ENCODE results near the gene ARHGEF37. TPM values are rescaled to one million over a fixed set of nuclear protein-coding genes. Genes with fewer than 3 reads are reported as not detected.

Gene ARHGEF37
- total RNA-seq, 1 experiment from 2014 or later: 0.64 TPM

DNA sequence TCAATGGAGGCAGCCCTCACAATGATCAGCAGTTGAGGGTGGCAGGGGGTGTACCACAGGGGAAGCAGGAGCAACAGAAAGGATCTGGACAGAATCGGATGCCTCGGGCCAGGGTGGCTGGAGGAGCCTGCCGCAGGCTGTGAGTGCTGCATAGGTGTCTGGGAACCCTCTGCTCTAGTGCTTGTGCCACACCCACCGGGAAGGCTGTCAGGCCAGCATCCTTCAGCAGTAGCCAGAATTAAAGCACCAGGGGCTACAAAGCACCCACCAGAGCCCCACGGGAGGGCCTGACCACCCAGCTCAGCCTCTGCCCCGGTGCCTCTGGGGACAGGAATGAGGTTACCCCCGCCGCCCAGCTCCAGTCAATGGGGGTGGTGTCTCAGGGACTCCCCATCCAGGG, 49.0 kb downstream of the ARHGEF37 start:
- intact Hi-C loops (cut with micrococcal nuclease; ENCODE audit: unreplicated experiment): no loop called here
- no peak for TF ChIP-seq EZH2 (IDR thresholded peaks at IDR 0.05; ENCODE audit: borderline replicate concordance, low read depth, low read length, poor library complexity, severe bottlenecking)
- no peak for TF ChIP-seq CTCF (conservative IDR thresholded peaks at IDR 0.05; ENCODE audit: low read depth, low read length)
- POLR2A ChIA-PET (ENCODE audit: low non-redundant PET): no interaction called here

GRCh38 chr5:149631506-149631905, 50.2 kb downstream of the ARHGEF37 start:
- no TSS peak for BruUV-seq (replicated peaks)
- ChIA-PET CTCF (no interaction called here), POLR2A (ENCODE audit: low non-redundant PET) (no interaction called here)
- no peaks in the 10 kb centered on the region for H3K36me3 ChIP-seq (ENCODE audit: insufficient read depth, low read length, poor library complexity, severe bottlenecking)
- DNase-seq (ENCODE audit: low spot score): no peak
- H3K4me3 ChIP-seq (ENCODE audit: low read depth, low read length, poor library complexity, severe bottlenecking): no peak overlapping the region
- no peak overlapping the region for H3K27ac ChIP-seq (ENCODE audit: low read depth, low read length, poor library complexity, severe bottlenecking)
- intact Hi-C loops (cut with micrococcal nuclease; ENCODE audit: unreplicated experiment): no loop called here
- H3K4me1 ChIP-seq (ENCODE audit: insufficient read depth, low read length, poor library complexity, severe bottlenecking): no peaks in the 10 kb centered on the region
- H3K9me3 ChIP-seq (ENCODE audit: low read depth, low read length, poor library complexity, severe bottlenecking): no peaks in the 10 kb centered on the region
- H3K27me3 ChIP-seq (replicated peaks; ENCODE audit: insufficient read depth, low read depth, low read length, poor library complexity): no peaks in the 10 kb centered on the region
- TF ChIP-seq EZH2 (IDR thresholded peaks at IDR 0.05; ENCODE audit: borderline replicate concordance, low read depth, low read length, poor library complexity, severe bottlenecking) (no peak), CTCF (conservative IDR thresholded peaks at IDR 0.05; ENCODE audit: low read depth, low read length) (no peak)

More for the DNA sequence above, 49.0 kb downstream of the ARHGEF37 start:
- Histone ChIP-seq H3K4me1 (ENCODE audit: insufficient read depth, low read length, poor library complexity, severe bottlenecking) (no peaks in the 10 kb centered on the region), H3K36me3 (ENCODE audit: insufficient read depth, low read length, poor library complexity, severe bottlenecking) (no peaks in the 10 kb centered on the region), H3K27ac (ENCODE audit: low read depth, low read length, poor library complexity, severe bottlenecking) (no peak overlapping the region), H3K4me3 (ENCODE audit: low read depth, low read length, poor library complexity, severe bottlenecking) (no peak overlapping the region), H3K27me3 (replicated peaks; ENCODE audit: insufficient read depth, low read depth, low read length, poor library complexity) (no peaks in the 10 kb centered on the region), H3K9me3 (ENCODE audit: low read depth, low read length, poor library complexity, severe bottlenecking) (no peaks in the 10 kb centered on the region)
- BruUV-seq (replicated peaks): no TSS peak
- no peak for DNase-seq (ENCODE audit: low spot score)
- CTCF ChIA-PET: no interaction called here

- DNase-seq (ENCODE audit: low spot score): no peak
- Histone ChIP-seq H3K27ac (ENCODE audit: low read depth, low read length, poor library complexity, severe bottlenecking) (no peak overlapping the region), H3K4me3 (ENCODE audit: low read depth, low read length, poor library complexity, severe bottlenecking) (no peak overlapping the region), H3K27me3 (replicated peaks; ENCODE audit: insufficient read depth, low read depth, low read length, poor library complexity) (no peaks in the 10 kb centered on the region), H3K36me3 (ENCODE audit: insufficient read depth, low read length, poor library complexity, severe bottlenecking) (no peaks in the 10 kb centered on the region), H3K4me1 (ENCODE audit: insufficient read depth, low read length, poor library complexity, severe bottlenecking) (no peaks in the 10 kb centered on the region), H3K9me3 (ENCODE audit: low read depth, low read length, poor library complexity, severe bottlenecking) (no peaks in the 10 kb centered on the region)
- ChIA-PET CTCF (interaction anchor here (0.6 kb wide), 1 partner anchor 24 kb away, joined by 4 read pairs; no protein-coding TSS in a partner anchor), POLR2A (ENCODE audit: low non-redundant PET) (no interaction called here)
- no TSS peak for BruUV-seq (replicated peaks)
- intact Hi-C loops (cut with micrococcal nuclease; ENCODE audit: unreplicated experiment): no loop called here
- no peak for TF ChIP-seq EZH2 (IDR thresholded peaks at IDR 0.05; ENCODE audit: borderline replicate concordance, low read depth, low read length, poor library complexity, severe bottlenecking)
- no peak for TF ChIP-seq CTCF (conservative IDR thresholded peaks at IDR 0.05; ENCODE audit: low read depth, low read length)
Measured at GRCh38 chr5:149632311-149633251, 51.3 kb downstream of the ARHGEF37 start.

Measured in A673 (cell line).